ENCODE data around the gene SNPH.

Gene SNPH

GRCh38 chr20:1299522-1299921 is 33.4 kb downstream of the SNPH start:
- peak; percentile 41 for DNase-seq

GRCh38 chr20:1300083-1300840 is 34.2 kb downstream of the SNPH start:
- in situ Hi-C loops (cut with HindIII; ENCODE audit: low pct_ligation_motif_present, low pct_unique_long_range_greater_than_20kb, low sequenced_read_pairs) = loop anchor here (25.0 kb wide), 1 partner anchor 137 kb away; no protein-coding TSS in a partner anchor
- DNase-seq = no peak

More at GRCh38 chr20:1299522-1299921, 33.4 kb downstream of the SNPH start:
- in situ Hi-C loops (cut with HindIII; ENCODE audit: low pct_ligation_motif_present, low pct_unique_long_range_greater_than_20kb, low sequenced_read_pairs) = no loop called here

- DNase-seq = peak; percentile 20
- in situ Hi-C loops (cut with HindIII; ENCODE audit: low pct_ligation_motif_present, low pct_unique_long_range_greater_than_20kb, low sequenced_read_pairs) = loop anchor here (25.0 kb wide), 1 partner anchor 136 kb away; no protein-coding TSS in a partner anchor
Measured at GRCh38 chr20:1301031-1301529, 35.0 kb downstream of the SNPH start.

GRCh38 chr20:1302685-1303541 is 36.8 kb downstream of the SNPH start:
- peak; percentile 31 for DNase-seq
- in situ Hi-C loops (cut with HindIII; ENCODE audit: low pct_ligation_motif_present, low pct_unique_long_range_greater_than_20kb, low sequenced_read_pairs) = loop anchor here (25.0 kb wide), 1 partner anchor 134 kb away; no protein-coding TSS in a partner anchor

- no peak for DNase-seq
- in situ Hi-C loops (cut with HindIII; ENCODE audit: low pct_ligation_motif_present, low pct_unique_long_range_greater_than_20kb, low sequenced_read_pairs) = loop anchor here (25.0 kb wide), 1 partner anchor 132 kb away; no protein-coding TSS in a partner anchor
Measured at GRCh38 chr20:1304710-1305515, 38.8 kb downstream of the SNPH start.

- in situ Hi-C loops (cut with HindIII; ENCODE audit: low pct_ligation_motif_present, low pct_unique_long_range_greater_than_20kb, low sequenced_read_pairs) = loop anchor here (25.0 kb wide), 1 partner anchor 132 kb away; no protein-coding TSS in a partner anchor
- DNase-seq = no peak
Measured at GRCh38 chr20:1305712-1306111, 39.6 kb downstream of the SNPH start.

- no peak for DNase-seq
- in situ Hi-C loops (cut with HindIII; ENCODE audit: low pct_ligation_motif_present, low pct_unique_long_range_greater_than_20kb, low sequenced_read_pairs) = loop anchor here (25.0 kb wide), 1 partner anchor 131 kb away; no protein-coding TSS in a partner anchor
Measured at GRCh38 chr20:1306316-1307135, 40.4 kb downstream of the SNPH start.

GRCh38 chr20:1307171-1307570 is 41.1 kb downstream of the SNPH start:
- in situ Hi-C loops (cut with HindIII; ENCODE audit: low pct_ligation_motif_present, low pct_unique_long_range_greater_than_20kb, low sequenced_read_pairs) = loop anchor here (25.0 kb wide), 1 partner anchor 130 kb away; no protein-coding TSS in a partner anchor

GRCh38 chr20:1307571-1307971 is 41.5 kb downstream of the SNPH start:
- in situ Hi-C loops (cut with HindIII; ENCODE audit: low pct_ligation_motif_present, low pct_unique_long_range_greater_than_20kb, low sequenced_read_pairs) = loop anchor here (25.0 kb wide), 1 partner anchor 130 kb away; no protein-coding TSS in a partner anchor
- DNase-seq = no peak

More at GRCh38 chr20:1307171-1307570, 41.1 kb downstream of the SNPH start:
- DNase-seq = no peak

- no peak for DNase-seq
- in situ Hi-C loops (cut with HindIII; ENCODE audit: low pct_ligation_motif_present, low pct_unique_long_range_greater_than_20kb, low sequenced_read_pairs) = loop anchor here (25.0 kb wide), 1 partner anchor 129 kb away; no protein-coding TSS in a partner anchor
Measured at GRCh38 chr20:1308067-1308701, 42.1 kb downstream of the SNPH start.

GRCh38 chr20:1308702-1309095 is 42.6 kb downstream of the SNPH start:
- in situ Hi-C loops (cut with HindIII; ENCODE audit: low pct_ligation_motif_present, low pct_unique_long_range_greater_than_20kb, low sequenced_read_pairs) = loop anchor here (25.0 kb wide), 1 partner anchor 129 kb away; no protein-coding TSS in a partner anchor
- no peak for DNase-seq

- in situ Hi-C loops (cut with HindIII; ENCODE audit: low pct_ligation_motif_present, low pct_unique_long_range_greater_than_20kb, low sequenced_read_pairs) = loop anchor here (25.0 kb wide), 1 partner anchor 128 kb away; no protein-coding TSS in a partner anchor
- no peak for DNase-seq
Measured at GRCh38 chr20:1309439-1309847, 43.3 kb downstream of the SNPH start.

- in situ Hi-C loops (cut with HindIII; ENCODE audit: low pct_ligation_motif_present, low pct_unique_long_range_greater_than_20kb, low sequenced_read_pairs) = loop anchor here (25.0 kb wide), 1 partner anchor 127 kb away; no protein-coding TSS in a partner anchor
- no peak for DNase-seq
Measured at GRCh38 chr20:1310071-1310470, 44.0 kb downstream of the SNPH start.

- in situ Hi-C loops (cut with HindIII; ENCODE audit: low pct_ligation_motif_present, low pct_unique_long_range_greater_than_20kb, low sequenced_read_pairs) = loop anchor here (25.0 kb wide), 1 partner anchor 127 kb away; no protein-coding TSS in a partner anchor
Measured at GRCh38 chr20:1310506-1311190, 44.6 kb downstream of the SNPH start.

GRCh38 chr20:1312308-1312707 is 46.2 kb downstream of the SNPH start:
- no peak for DNase-seq
- in situ Hi-C loops (cut with HindIII; ENCODE audit: low pct_ligation_motif_present, low pct_unique_long_range_greater_than_20kb, low sequenced_read_pairs) = loop anchor here (25.0 kb wide), 1 partner anchor 125 kb away; no protein-coding TSS in a partner anchor

More at GRCh38 chr20:1310506-1311190, 44.6 kb downstream of the SNPH start:
- DNase-seq = no peak

GRCh38 chr20:1312904-1313235 is 46.8 kb downstream of the SNPH start:
- in situ Hi-C loops (cut with HindIII; ENCODE audit: low pct_ligation_motif_present, low pct_unique_long_range_greater_than_20kb, low sequenced_read_pairs) = loop anchor here (25.0 kb wide), 1 partner anchor 124 kb away; no protein-coding TSS in a partner anchor
- DNase-seq = no peak

Measured in ACHN (cell line).